ENCODE results near the gene SPTLC1.
"Not testable (repeated sequence)": the region's sequence is repeated elsewhere in the genome, so short reads cannot be mapped to it uniquely, and the experiment has no call there.

Gene SPTLC1

GRCh38 chr9:92044936-92045335 lies 70.3 kb downstream of the SPTLC1 start:
- Mint-ChIP-seq H3K27ac (no peak overlapping the region), H3K36me3 (peaks cover 70% of the 10 kb centered on the region), H3K4me3 (no peak overlapping the region), H3K4me1 (no peaks in the 10 kb centered on the region), H3K27me3 (no peaks in the 10 kb centered on the region), H3K9me3 (peaks cover 18% of the 10 kb centered on the region)
- DNase-seq (ENCODE audit: low spot score in 2 of 2) (no peak), ATAC-seq (ENCODE audit: low read depth) (no peak)

GRCh38 chr9:92043002-92043401 lies 72.2 kb downstream of the SPTLC1 start:
- ATAC-seq (ENCODE audit: low read depth) = no peak

GRCh38 chr9:92042260-92042659 lies 73.0 kb downstream of the SPTLC1 start:
- no peaks in the 10 kb centered on the region for H3K27me3 Mint-ChIP-seq
- no peak overlapping the region for H3K4me3 Mint-ChIP-seq
- ATAC-seq (ENCODE audit: low read depth) = no peak
- no peak overlapping the region for H3K27ac Mint-ChIP-seq
- peaks cover 18% of the 10 kb centered on the region for H3K9me3 Mint-ChIP-seq
- no peaks in the 10 kb centered on the region for H3K4me1 Mint-ChIP-seq
- no peak for DNase-seq (ENCODE audit: low spot score in 2 of 2)
- peaks cover 63% of the 10 kb centered on the region for H3K36me3 Mint-ChIP-seq

More at GRCh38 chr9:92043002-92043401, 72.2 kb downstream of the SPTLC1 start:
- no peak overlapping the region for H3K27ac Mint-ChIP-seq
- peaks cover 18% of the 10 kb centered on the region for H3K9me3 Mint-ChIP-seq
- no peak overlapping the region for H3K4me3 Mint-ChIP-seq
- H3K36me3 Mint-ChIP-seq = peaks cover 60% of the 10 kb centered on the region
- no peaks in the 10 kb centered on the region for H3K4me1 Mint-ChIP-seq
- DNase-seq (ENCODE audit: low spot score in 2 of 2) = no peak
- H3K27me3 Mint-ChIP-seq = no peaks in the 10 kb centered on the region

- H3K9me3 Mint-ChIP-seq = no peaks in the 10 kb centered on the region
- ATAC-seq (ENCODE audit: low read depth) = no peak
- no peaks in the 10 kb centered on the region for H3K27me3 Mint-ChIP-seq
- H3K4me1 Mint-ChIP-seq = no peaks in the 10 kb centered on the region
- H3K36me3 Mint-ChIP-seq = peaks cover 54% of the 10 kb centered on the region
- no peak overlapping the region for H3K27ac Mint-ChIP-seq
- H3K4me3 Mint-ChIP-seq = no peak overlapping the region
- no peak for DNase-seq (ENCODE audit: low spot score in 2 of 2)
These were observed 78.5 kb downstream of the SPTLC1 start for GRCh38 chr9:92036756-92037155.

- Mint-ChIP-seq H3K4me1 (no peaks in the 10 kb centered on the region), H3K36me3 (peaks cover 55% of the 10 kb centered on the region), H3K9me3 (no peaks in the 10 kb centered on the region), H3K27ac (no peak overlapping the region), H3K4me3 (no peak overlapping the region), H3K27me3 (no peaks in the 10 kb centered on the region)
- no peak for ATAC-seq (ENCODE audit: low read depth)
- DNase-seq (ENCODE audit: low spot score in 2 of 2) = no peak
These were observed 78.8 kb downstream of the SPTLC1 start for GRCh38 chr9:92036411-92036746.

GRCh38 chr9:92035687-92036410 lies 79.4 kb downstream of the SPTLC1 start:
- ATAC-seq (ENCODE audit: low read depth) (no peak), DNase-seq (ENCODE audit: low spot score in 2 of 2) (no peak)
- Mint-ChIP-seq H3K9me3 (no peaks in the 10 kb centered on the region), H3K4me1 (no peaks in the 10 kb centered on the region), H3K27ac (no peak overlapping the region), H3K4me3 (no peak overlapping the region), H3K27me3 (no peaks in the 10 kb centered on the region), H3K36me3 (peaks cover 53% of the 10 kb centered on the region)

- no peaks in the 10 kb centered on the region for H3K9me3 Mint-ChIP-seq
- DNase-seq (ENCODE audit: low spot score in 2 of 2) (no peak), ATAC-seq (ENCODE audit: low read depth) (no peak)
- no peaks in the 10 kb centered on the region for H3K27me3 Mint-ChIP-seq
- no peak overlapping the region for H3K4me3 Mint-ChIP-seq
- no peaks in the 10 kb centered on the region for H3K4me1 Mint-ChIP-seq
- no peak overlapping the region for H3K27ac Mint-ChIP-seq
- H3K36me3 Mint-ChIP-seq = peaks cover 54% of the 10 kb centered on the region
These were observed 80.1 kb downstream of the SPTLC1 start for GRCh38 chr9:92035146-92035545.

- peaks cover 59% of the 10 kb centered on the region for H3K36me3 Mint-ChIP-seq
- H3K27me3 Mint-ChIP-seq = no peaks in the 10 kb centered on the region
- DNase-seq (ENCODE audit: low spot score in 2 of 2) (no peak), ATAC-seq (ENCODE audit: low read depth) (no peak)
- no peaks in the 10 kb centered on the region for H3K4me1 Mint-ChIP-seq
- H3K27ac Mint-ChIP-seq = no peak overlapping the region
- no peak overlapping the region for H3K4me3 Mint-ChIP-seq
- no peaks in the 10 kb centered on the region for H3K9me3 Mint-ChIP-seq
These were observed 81.2 kb downstream of the SPTLC1 start for GRCh38 chr9:92033991-92034390.

- DNase-seq (ENCODE audit: low spot score in 2 of 2) (no peak), ATAC-seq (ENCODE audit: low read depth) (no peak)
- Mint-ChIP-seq H3K4me1 (no peaks in the 10 kb centered on the region), H3K27me3 (no peaks in the 10 kb centered on the region), H3K27ac (no peak overlapping the region), H3K36me3 (peaks cover 55% of the 10 kb centered on the region), H3K4me3 (no peak overlapping the region), H3K9me3 (no peaks in the 10 kb centered on the region)
These were observed 81.9 kb downstream of the SPTLC1 start for GRCh38 chr9:92033307-92033706.

- H3K27ac Mint-ChIP-seq = no peak overlapping the region
- DNase-seq (ENCODE audit: low spot score in 2 of 2) (no peak), ATAC-seq (ENCODE audit: low read depth) (no peak)
- no peak overlapping the region for H3K4me3 Mint-ChIP-seq
- H3K36me3 Mint-ChIP-seq = peaks cover 52% of the 10 kb centered on the region
- no peaks in the 10 kb centered on the region for H3K4me1 Mint-ChIP-seq
- H3K9me3 Mint-ChIP-seq = no peaks in the 10 kb centered on the region
- no peaks in the 10 kb centered on the region for H3K27me3 Mint-ChIP-seq
These were observed 82.3 kb downstream of the SPTLC1 start for GRCh38 chr9:92032891-92033290.

- Mint-ChIP-seq H3K4me3 (no peak overlapping the region), H3K4me1 (no peaks in the 10 kb centered on the region), H3K9me3 (no peaks in the 10 kb centered on the region), H3K36me3 (peaks cover 38% of the 10 kb centered on the region), H3K27ac (no peak overlapping the region), H3K27me3 (no peaks in the 10 kb centered on the region)
- ATAC-seq (ENCODE audit: low read depth) (no peak), DNase-seq (ENCODE audit: low spot score in 2 of 2) (no peak)
These were observed 84.8 kb downstream of the SPTLC1 start for GRCh38 chr9:92030367-92030766.

GRCh38 chr9:92029553-92029952 lies 85.7 kb downstream of the SPTLC1 start:
- Mint-ChIP-seq H3K36me3 (peaks cover 32% of the 10 kb centered on the region), H3K27me3 (no peaks in the 10 kb centered on the region), H3K4me3 (no peak overlapping the region), H3K27ac (no peak overlapping the region), H3K4me1 (no peaks in the 10 kb centered on the region), H3K9me3 (no peaks in the 10 kb centered on the region)
- no peak for ATAC-seq (ENCODE audit: low read depth)
- no peak for DNase-seq (ENCODE audit: low spot score in 2 of 2)

GRCh38 chr9:92026206-92027002 lies 88.8 kb downstream of the SPTLC1 start:
- ATAC-seq (ENCODE audit: low read depth) = no peak
- H3K27me3 Mint-ChIP-seq = no peaks in the 10 kb centered on the region
- H3K4me3 Mint-ChIP-seq = no peak overlapping the region

GRCh38 chr9:92021785-92022541 lies 93.2 kb downstream of the SPTLC1 start:
- not testable (repeated sequence) for H3K27me3 Mint-ChIP-seq; H3K9me3 Mint-ChIP-seq; H3K36me3 Mint-ChIP-seq; H3K4me1 Mint-ChIP-seq; H3K27ac Mint-ChIP-seq; DNase-seq (ENCODE audit: low spot score in 2 of 2); H3K4me3 Mint-ChIP-seq; ATAC-seq (ENCODE audit: low read depth)

More at GRCh38 chr9:92026206-92027002, 88.8 kb downstream of the SPTLC1 start:
- no peak for DNase-seq (ENCODE audit: low spot score in 2 of 2)
- peaks cover 3% of the 10 kb centered on the region for H3K9me3 Mint-ChIP-seq
- H3K4me1 Mint-ChIP-seq = no peaks in the 10 kb centered on the region
- H3K36me3 Mint-ChIP-seq = peaks cover 10% of the 10 kb centered on the region
- H3K27ac Mint-ChIP-seq = no peak overlapping the region

Measured in memory B cell (primary cell).